ENCODE data around the gene BID. TPM values are rescaled to one million over a fixed set of nuclear protein-coding genes. Genes with fewer than 3 reads are reported as not detected.
A peak's percentile ranks its signal among the peaks of the same experiment; 100 is the strongest.

The BID gene
- 10 to 100 TPM; 11.8 to 26.6 (median 18.4) TPM for total RNA-seq

DNA sequence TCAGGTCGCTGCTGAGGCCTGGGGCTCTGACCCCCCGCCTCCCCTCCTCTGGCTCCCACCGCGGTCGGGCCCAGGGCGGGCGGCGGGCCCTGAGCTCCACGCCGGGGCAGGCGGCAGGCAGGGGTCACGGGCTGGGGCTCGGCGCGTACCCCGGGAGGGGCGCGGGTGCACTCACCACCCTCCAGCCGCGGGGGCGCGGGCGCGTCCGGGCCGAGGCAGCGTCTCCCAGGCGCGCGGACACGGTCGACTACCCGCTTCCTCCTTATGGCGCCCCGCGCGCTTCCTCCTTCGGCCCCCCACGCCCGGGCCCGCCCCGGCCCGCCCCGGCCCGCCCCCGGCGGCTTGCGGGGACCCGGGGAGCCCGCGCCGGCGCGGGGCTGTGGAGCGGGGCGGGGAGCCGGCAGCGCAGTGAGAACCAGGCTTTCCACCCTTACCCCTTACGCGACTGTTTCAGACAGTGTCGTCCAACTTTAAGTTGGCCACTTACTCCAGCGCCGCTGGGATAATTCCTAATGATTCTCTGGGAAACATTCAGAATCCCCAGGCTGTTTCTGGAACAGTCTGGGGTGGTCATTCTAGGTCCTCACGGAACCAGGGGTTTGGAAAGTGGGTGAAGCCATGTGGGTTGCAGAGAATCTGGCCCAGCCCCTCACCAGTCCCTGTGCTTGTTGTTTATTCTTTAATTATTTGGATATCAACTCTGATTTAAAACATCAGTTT, at the start of gene BID:
Gene BID, minus strand, starts transcription at position 264 of the 720 bp plus-strand sequence. CDS start 24,353 bp downstream, outside the sequence.
- Histone ChIP-seq H3K4me1 (peaks cover 33% of the 10 kb centered on the region), H3K27ac (peak within 1 kb of the TSS; percentile 69), H3K36me3 (no peaks in the 10 kb centered on the region), H3K9me3 (no peaks in the 10 kb centered on the region), H3K27me3 (no peaks in the 10 kb centered on the region), H3K4me3 (peak within 1 kb of the TSS; percentile 93)
- no peak for TF ChIP-seq POLR2AphosphoS5 (IDR thresholded peaks at IDR 0.05)
- TF ChIP-seq EP300 (IDR thresholded peaks at IDR 0.05): no peak
- no peak for TF ChIP-seq CTCF (IDR thresholded peaks at IDR 0.05)
- TF ChIP-seq POLR2A (IDR thresholded peaks at IDR 0.05): no peak
- no peak for DNase-seq (ENCODE audit: low spot score in 2 of 2)
- WGBS: 0% methylated on average over 5 of the region's 64 CpGs

GRCh38 chr22:17823964-17824363, 49.7 kb upstream of the BID start:
- Histone ChIP-seq H3K4me1 (no peaks in the 10 kb centered on the region), H3K27me3 (no peaks in the 10 kb centered on the region), H3K4me3 (no peak overlapping the region), H3K36me3 (peaks cover 53% of the 10 kb centered on the region), H3K9me3 (no peaks in the 10 kb centered on the region), H3K27ac (no peak overlapping the region)
- no peak for TF ChIP-seq POLR2A (IDR thresholded peaks at IDR 0.05)
- no peak for TF ChIP-seq EP300 (IDR thresholded peaks at IDR 0.05)
- TF ChIP-seq POLR2AphosphoS5 (IDR thresholded peaks at IDR 0.05): no peak
- no peak for TF ChIP-seq CTCF (IDR thresholded peaks at IDR 0.05)
- no peak for DNase-seq (ENCODE audit: low spot score in 2 of 2)
- WGBS: 91% methylated on average over 15 of the region's 15 CpGs

DNA sequence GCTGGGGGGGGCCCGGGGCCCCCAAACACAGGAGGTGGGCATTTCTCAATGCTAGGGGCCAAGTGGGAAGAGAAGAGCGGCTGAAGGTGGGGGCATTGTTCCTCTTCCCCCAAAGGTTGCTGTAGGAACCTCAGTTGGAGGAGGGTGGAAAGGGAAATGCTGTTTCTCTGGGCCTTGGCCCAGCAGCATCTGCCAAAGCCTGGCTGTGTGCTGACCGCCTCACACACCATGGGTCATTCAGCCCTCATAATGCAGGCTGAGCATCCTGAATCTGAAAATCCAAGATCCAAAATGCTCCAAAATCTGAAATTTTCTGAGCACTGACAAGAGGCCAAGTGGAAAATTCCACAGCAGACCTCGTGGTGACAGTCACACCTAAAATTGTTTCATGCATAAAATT, 49.0 kb upstream of the BID start:
- WGBS: 88% methylated on average over 3 of the region's 4 CpGs
- Histone ChIP-seq H3K4me3 (no peak overlapping the region), H3K36me3 (peaks cover 59% of the 10 kb centered on the region), H3K4me1 (no peaks in the 10 kb centered on the region), H3K9me3 (no peaks in the 10 kb centered on the region), H3K27ac (no peak overlapping the region), H3K27me3 (no peaks in the 10 kb centered on the region)
- DNase-seq (ENCODE audit: low spot score in 2 of 2): no peak
- TF ChIP-seq CTCF (IDR thresholded peaks at IDR 0.05) (no peak), POLR2AphosphoS5 (IDR thresholded peaks at IDR 0.05) (no peak), POLR2A (IDR thresholded peaks at IDR 0.05) (no peak), EP300 (IDR thresholded peaks at IDR 0.05) (no peak)

GRCh38 chr22:17822087-17822486, 47.8 kb upstream of the BID start:
- 86% methylated on average over 10 of the region's 13 CpGs for WGBS
- TF ChIP-seq POLR2A (IDR thresholded peaks at IDR 0.05) (no peak), CTCF (IDR thresholded peaks at IDR 0.05) (no peak), POLR2AphosphoS5 (IDR thresholded peaks at IDR 0.05) (no peak), EP300 (IDR thresholded peaks at IDR 0.05) (no peak)
- H3K4me3 ChIP-seq: no peak overlapping the region
- H3K9me3 ChIP-seq: no peaks in the 10 kb centered on the region
- H3K27ac ChIP-seq: no peak overlapping the region
- no peaks in the 10 kb centered on the region for H3K27me3 ChIP-seq
- H3K4me1 ChIP-seq: no peaks in the 10 kb centered on the region
- H3K36me3 ChIP-seq: peaks cover 61% of the 10 kb centered on the region
- no peak for DNase-seq (ENCODE audit: low spot score in 2 of 2)

- 88% methylated on average over 3 of the region's 3 CpGs for WGBS
- TF ChIP-seq CTCF (IDR thresholded peaks at IDR 0.05): no peak
- TF ChIP-seq POLR2AphosphoS5 (IDR thresholded peaks at IDR 0.05): no peak
- TF ChIP-seq EP300 (IDR thresholded peaks at IDR 0.05): no peak
- no peak for TF ChIP-seq POLR2A (IDR thresholded peaks at IDR 0.05)
- no peak overlapping the region for H3K27ac ChIP-seq
- H3K27me3 ChIP-seq: no peaks in the 10 kb centered on the region
- no peaks in the 10 kb centered on the region for H3K9me3 ChIP-seq
- no peaks in the 10 kb centered on the region for H3K4me1 ChIP-seq
- H3K4me3 ChIP-seq: no peak overlapping the region
- no peak for DNase-seq (ENCODE audit: low spot score in 2 of 2)
- peaks cover 68% of the 10 kb centered on the region for H3K36me3 ChIP-seq
Measured at GRCh38 chr22:17820879-17821439, 46.7 kb upstream of the BID start.

Data from suprapubic skin (tissue), 4 donors.